Colonic mucosa (tissue), 4 donors: ENCODE data around the gene STH. TPM values are rescaled to one million over a fixed set of nuclear protein-coding genes. Genes with fewer than 3 reads are reported as not detected.
"Not testable (repeated sequence)": the region's sequence is repeated elsewhere in the genome, so short reads cannot be mapped to it uniquely, and the experiment has no call there.

ENCODE experiments used
- DNase-seq: peaks from one replicate; pipeline ENCODE4 v3.0.0-alpha.2; 2020
- H3K27ac ChIP-seq: fragments of 200-600 bp; one replicate; pipeline ENCODE4 v1.8.0; 2021
- H3K27me3 ChIP-seq: fragments of 200-600 bp; one replicate; pipeline ENCODE4 v1.8.0; 2021
- H3K36me3 ChIP-seq: fragments of 200-600 bp; one replicate; pipeline ENCODE4 v1.8.0; 2021
- H3K4me1 ChIP-seq: fragments of 200-600 bp; one replicate; pipeline ENCODE4 v1.8.0; 2021; ENCODE audit warnings: mild to moderate bottlenecking
- H3K4me3 ChIP-seq: fragments of 200-600 bp; one replicate; pipeline ENCODE4 v1.8.0; 2021
- H3K9ac ChIP-seq, 2 donors: one replicate each; pipeline ENCODE4 v1.7.0; 2013; ENCODE audit warnings: control low read depth in 2 of 2, low read depth in 2 of 2, low read length in 2 of 2
- H3K9me3 ChIP-seq: fragments of 200-600 bp; one replicate; pipeline ENCODE4 v1.8.0; 2021
- CTCF ChIP-seq: fragments of 200-600 bp; IDR thresholded peaks from one replicate; pipeline ENCODE4 v1.8.0; 2022; ENCODE audit warnings: antibody characterized with exemption, mild to moderate bottlenecking
- intact Hi-C: fragments of 100-400 bp; cut with DNase I; formaldehyde crosslinking; loops from one replicate; pipeline ENCODE4 v1.14.1; 2022
- total RNA-seq, 2 donors: library from RNA; stranded (reverse); fragmentation: NEBNext Ultra II Directional in 1 of 2; extraction: Animal tissue kit (Norgen Biotek cat#: 25700) in 1 of 2; gene quantifications; one replicate each; pipeline ENCODE4 v1.2.1, GENCODE V29; 2021
- donor health status: healthy.
- donor health status: DM: no; HTN: no; CAD: no.
- donor health status: DM: no; HTN: no; CAD: no.

Gene STH
- total RNA-seq, 2 donors from 2014 or later, result not detected

GRCh38 chr17:46012506-46013079, 13.5 kb downstream of the STH start:
- Histone ChIP-seq H3K4me1 (no peaks in the 10 kb centered on the region), H3K27me3 (no peaks in the 10 kb centered on the region), H3K4me3 (no peak overlapping the region), H3K36me3 (no peaks in the 10 kb centered on the region), H3K27ac (no peak overlapping the region), H3K9ac (no peak overlapping the region), H3K9me3 (no peaks in the 10 kb centered on the region)
- no peak for TF ChIP-seq CTCF
- DNase-seq, result no peak
- intact Hi-C loops, result no loop called here

- intact Hi-C loops, result no loop called here
- H3K27me3 ChIP-seq, result no peaks in the 10 kb centered on the region
- H3K9me3 ChIP-seq, result no peaks in the 10 kb centered on the region
- TF ChIP-seq CTCF, result no peak
- no peaks in the 10 kb centered on the region for H3K4me1 ChIP-seq
- H3K4me3 ChIP-seq, result no peak overlapping the region
- H3K27ac ChIP-seq, result no peak overlapping the region
- H3K36me3 ChIP-seq, result no peaks in the 10 kb centered on the region
- DNase-seq, result no peak
- no peak overlapping the region for H3K9ac ChIP-seq
Measured at GRCh38 chr17:46013127-46013501, 14.1 kb downstream of the STH start.

GRCh38 chr17:46013502-46014165, 14.6 kb downstream of the STH start:
- Histone ChIP-seq H3K9me3 (no peaks in the 10 kb centered on the region), H3K4me1 (no peaks in the 10 kb centered on the region), H3K9ac (no peak overlapping the region), H3K36me3 (no peaks in the 10 kb centered on the region), H3K4me3 (no peak overlapping the region), H3K27me3 (no peaks in the 10 kb centered on the region), H3K27ac (no peak overlapping the region)
- DNase-seq, result no peak
- TF ChIP-seq CTCF, result no peak
- intact Hi-C loops, result no loop called here

- H3K9me3 ChIP-seq, intact Hi-C loops, DNase-seq, H3K9ac ChIP-seq, H3K27me3 ChIP-seq, H3K4me1 ChIP-seq, H3K27ac ChIP-seq, H3K4me3 ChIP-seq, H3K36me3 ChIP-seq: not testable (repeated sequence)
Measured at GRCh38 chr17:46019408-46019925, 20.4 kb downstream of the STH start.

- Histone ChIP-seq H3K9ac (no peak overlapping the region), H3K27ac (no peak overlapping the region), H3K4me1 (no peaks in the 10 kb centered on the region), H3K4me3 (no peak overlapping the region), H3K27me3 (no peaks in the 10 kb centered on the region), H3K9me3 (no peaks in the 10 kb centered on the region), H3K36me3 (no peaks in the 10 kb centered on the region)
- DNase-seq, result no peak
- TF ChIP-seq CTCF, result no peak
- intact Hi-C loops, result no loop called here
Measured at GRCh38 chr17:46020023-46020761, 21.1 kb downstream of the STH start.

- H3K9me3 ChIP-seq, result no peaks in the 10 kb centered on the region
- no peak overlapping the region for H3K9ac ChIP-seq
- intact Hi-C loops, result no loop called here
- H3K27me3 ChIP-seq, result no peaks in the 10 kb centered on the region
- H3K4me1 ChIP-seq, result no peaks in the 10 kb centered on the region
- no peak for TF ChIP-seq CTCF
- H3K36me3 ChIP-seq, result no peaks in the 10 kb centered on the region
- H3K4me3 ChIP-seq, result no peak overlapping the region
- DNase-seq, result no peak
- no peak overlapping the region for H3K27ac ChIP-seq
Measured at GRCh38 chr17:46020998-46021397, 21.9 kb downstream of the STH start.

GRCh38 chr17:46023366-46023765, 24.3 kb downstream of the STH start:
- H3K4me1 ChIP-seq, H3K27ac ChIP-seq, H3K27me3 ChIP-seq, H3K4me3 ChIP-seq, DNase-seq, H3K36me3 ChIP-seq, intact Hi-C loops, H3K9ac ChIP-seq, H3K9me3 ChIP-seq: not testable (repeated sequence)
